Stimulated activated CD8-positive, alpha-beta memory T cell treated with anti-CD3 and anti-CD28 coated beads, Interleukin-12 subunit alpha, Interleukin-12 subunit beta, amount 100 ng/mL, for 4 hours (primary cell): ENCODE results near the gene TMEM30B.
A peak's percentile ranks its signal among the peaks of the same experiment; 100 is the strongest.
"Not testable (repeated sequence)": the region's sequence is repeated elsewhere in the genome, so short reads cannot be mapped to it uniquely, and the experiment has no call there.

ENCODE experiments used
- DNase-seq: peaks from one replicate; pipeline ENCODE4 v3.0.0-alpha.2; 2020; ENCODE audit warnings: low read depth

Gene TMEM30B, protein sequence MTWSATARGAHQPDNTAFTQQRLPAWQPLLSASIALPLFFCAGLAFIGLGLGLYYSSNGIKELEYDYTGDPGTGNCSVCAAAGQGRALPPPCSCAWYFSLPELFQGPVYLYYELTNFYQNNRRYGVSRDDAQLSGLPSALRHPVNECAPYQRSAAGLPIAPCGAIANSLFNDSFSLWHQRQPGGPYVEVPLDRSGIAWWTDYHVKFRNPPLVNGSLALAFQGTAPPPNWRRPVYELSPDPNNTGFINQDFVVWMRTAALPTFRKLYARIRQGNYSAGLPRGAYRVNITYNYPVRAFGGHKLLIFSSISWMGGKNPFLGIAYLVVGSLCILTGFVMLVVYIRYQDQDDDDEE

DNA sequence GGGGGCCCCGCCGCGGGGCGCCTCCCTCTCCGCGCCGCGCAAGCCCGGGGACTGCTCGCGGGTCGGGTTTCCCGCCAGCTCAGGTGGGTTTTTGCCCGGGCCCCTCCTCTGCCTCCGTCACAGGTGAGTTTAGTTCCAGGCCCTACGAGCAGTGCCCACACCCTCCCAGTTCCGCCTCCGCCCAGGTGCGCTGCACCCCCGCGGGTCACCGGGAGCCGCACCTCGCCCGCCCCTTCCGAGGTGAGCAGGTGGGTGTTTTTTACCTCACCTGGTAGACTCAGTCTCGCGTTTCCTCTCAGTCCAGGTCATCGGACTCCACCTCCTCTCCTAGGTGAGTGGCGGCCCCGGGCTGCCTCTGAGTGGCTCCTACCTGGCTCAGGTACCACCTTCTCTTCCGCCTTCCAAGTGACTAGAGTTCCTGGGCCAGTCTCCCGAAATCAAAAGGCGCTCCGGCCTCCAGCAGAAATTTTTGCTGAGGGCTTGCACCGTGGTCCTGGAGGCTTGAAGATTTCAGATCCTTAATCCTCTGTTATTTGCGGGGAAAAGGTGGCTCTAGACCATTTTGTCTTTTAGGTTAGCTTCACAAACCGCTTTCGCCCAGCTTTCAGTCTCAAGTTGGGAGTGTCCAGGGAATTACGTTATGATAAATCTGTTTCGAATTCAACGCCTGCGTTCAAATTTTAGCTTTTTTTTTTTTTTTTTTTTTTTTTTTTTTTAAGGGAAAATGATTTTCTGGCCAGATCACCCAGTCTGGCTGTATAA, at the start of gene TMEM30B:
Gene TMEM30B, minus strand, starts transcription at position 153 of the 762 bp plus-strand sequence. CDS start 191 bp downstream, outside the sequence.
- DNase-seq = peak; percentile 22

DNA sequence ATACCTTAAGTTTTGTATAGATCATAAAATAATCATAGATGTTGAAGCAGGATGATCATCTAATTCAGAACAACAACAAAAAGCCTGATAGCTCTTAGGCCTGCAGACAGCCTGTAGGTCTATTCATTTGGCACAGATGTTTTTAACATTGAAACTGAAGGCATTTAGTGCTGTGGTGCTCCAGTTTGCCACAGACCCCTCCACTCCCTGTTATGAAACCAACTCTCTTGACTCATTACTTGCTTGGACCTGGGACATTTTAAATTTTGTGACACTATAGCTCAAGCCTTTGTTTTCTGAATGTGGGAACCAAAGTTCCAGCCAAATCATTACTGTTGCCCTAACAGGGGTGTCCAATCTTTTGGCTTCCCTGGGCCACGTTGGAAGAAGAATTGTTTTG, 49.4 kb upstream of the TMEM30B start:
- no peak for DNase-seq

DNA sequence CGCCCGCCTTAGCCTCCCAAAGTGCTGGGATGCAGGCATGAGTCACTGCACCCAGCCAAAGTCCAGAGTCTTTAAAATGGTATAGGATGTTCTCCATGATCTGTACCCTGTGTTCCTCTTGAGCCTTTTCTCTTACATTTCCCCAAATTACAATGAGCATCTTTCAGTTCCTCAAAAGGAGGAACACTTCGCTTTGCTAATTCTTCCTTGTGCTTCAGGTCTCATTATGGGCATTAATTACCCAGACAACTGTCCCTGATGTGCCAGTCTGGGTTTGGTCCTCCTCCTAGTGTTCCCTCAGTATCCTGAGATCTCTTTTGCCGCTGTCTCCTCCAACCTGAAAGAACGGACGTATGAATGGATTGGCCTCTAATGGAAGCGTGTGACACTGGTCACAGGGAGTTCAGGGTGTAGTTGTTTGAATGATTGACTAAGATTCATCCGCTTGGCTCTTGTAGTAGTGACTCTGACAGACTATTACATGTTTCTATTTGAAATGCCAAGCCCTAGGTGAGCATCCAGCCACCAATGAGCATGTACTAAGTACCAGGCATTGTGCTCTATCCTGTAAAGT, 48.4 kb upstream of the TMEM30B start:
- DNase-seq = no peak

DNA sequence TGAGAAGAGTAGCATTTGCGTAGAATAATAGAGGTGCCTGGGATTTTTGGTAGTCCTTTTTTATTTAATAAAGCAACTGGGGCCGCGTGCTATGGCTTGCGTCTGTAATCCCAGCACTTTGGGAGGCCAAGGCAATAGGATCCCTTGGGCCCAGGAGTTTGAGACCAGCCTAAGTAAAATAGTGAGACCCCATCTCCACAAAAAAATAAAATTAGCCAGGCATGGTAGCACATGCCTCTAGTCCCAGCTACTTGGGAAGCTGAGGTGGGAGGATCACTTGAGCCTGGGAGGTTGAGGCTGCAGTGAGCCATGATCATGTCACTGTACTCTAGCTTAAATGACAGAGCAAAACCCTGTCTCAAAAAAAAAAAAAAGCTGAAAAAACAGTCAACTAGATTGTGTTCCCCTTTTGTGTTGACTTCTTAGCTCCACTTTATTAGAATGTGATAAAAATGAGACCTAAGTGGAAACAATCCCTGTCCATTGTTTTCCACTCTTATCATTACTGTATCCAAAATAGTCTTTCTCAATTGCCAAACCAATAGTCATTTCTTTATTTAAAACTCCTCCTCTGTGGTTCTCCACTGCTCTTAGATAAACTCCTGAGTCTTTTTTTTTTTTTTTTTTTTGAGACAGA, 47.6 kb upstream of the TMEM30B start:
- no peak for DNase-seq

DNA sequence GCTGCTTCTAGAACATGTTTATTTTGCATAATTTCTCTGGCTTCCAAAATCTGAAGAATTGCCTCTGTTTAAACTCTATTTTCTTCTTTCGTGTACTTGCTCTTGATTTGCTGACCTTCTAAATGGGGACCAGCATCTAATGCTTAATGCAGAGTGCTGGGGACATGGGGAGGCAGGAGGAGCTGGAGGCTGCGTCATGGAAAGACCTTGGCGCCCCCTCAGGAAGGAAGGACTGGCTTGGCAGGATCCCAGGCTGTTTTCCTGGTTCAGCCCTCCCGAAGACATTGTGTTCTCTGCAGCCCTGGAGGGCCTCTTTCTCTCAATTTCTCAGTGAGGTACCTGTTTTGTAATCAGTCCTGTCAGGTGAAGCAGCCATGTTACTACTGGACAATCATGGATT, 45.7 kb upstream of the TMEM30B start:
- DNase-seq = no peak

DNA sequence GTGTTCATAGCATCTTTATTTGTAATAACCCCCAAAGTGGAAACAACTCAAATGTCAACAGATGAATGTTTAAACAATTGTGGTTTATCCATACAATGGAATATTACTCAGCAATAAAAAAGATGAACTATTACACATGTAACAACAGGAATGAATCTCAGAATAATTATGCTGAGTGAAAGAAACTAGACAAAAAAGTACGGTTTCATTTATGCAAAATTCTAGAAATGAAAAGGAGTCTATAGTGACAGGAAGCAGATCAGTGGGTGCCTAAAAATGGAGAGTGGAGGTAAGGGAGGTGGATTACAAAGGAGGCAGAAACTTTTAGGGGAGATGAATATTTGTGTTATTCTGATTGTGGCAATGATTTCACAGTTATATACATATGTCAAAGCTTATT, 45.0 kb upstream of the TMEM30B start:
- DNase-seq = no peak

DNA sequence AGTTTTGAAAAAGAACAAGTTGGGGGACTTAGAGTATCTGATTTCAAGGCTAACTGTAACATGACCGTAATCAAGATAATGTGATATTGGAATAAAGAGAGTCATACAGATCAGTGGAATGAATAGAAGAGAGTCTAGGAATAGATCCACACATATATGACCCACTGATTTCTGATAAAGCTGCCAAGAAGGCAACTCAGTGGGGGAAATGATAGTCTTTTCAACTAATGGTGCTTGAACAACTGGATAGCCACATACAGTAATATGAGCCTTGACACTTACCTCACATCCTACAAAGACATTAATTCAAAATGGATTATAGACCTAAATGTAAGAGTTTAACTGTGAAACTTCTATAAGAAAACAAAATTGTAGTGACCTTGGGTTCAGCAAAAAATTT, 44.0 kb upstream of the TMEM30B start:
- no peak for DNase-seq

DNA sequence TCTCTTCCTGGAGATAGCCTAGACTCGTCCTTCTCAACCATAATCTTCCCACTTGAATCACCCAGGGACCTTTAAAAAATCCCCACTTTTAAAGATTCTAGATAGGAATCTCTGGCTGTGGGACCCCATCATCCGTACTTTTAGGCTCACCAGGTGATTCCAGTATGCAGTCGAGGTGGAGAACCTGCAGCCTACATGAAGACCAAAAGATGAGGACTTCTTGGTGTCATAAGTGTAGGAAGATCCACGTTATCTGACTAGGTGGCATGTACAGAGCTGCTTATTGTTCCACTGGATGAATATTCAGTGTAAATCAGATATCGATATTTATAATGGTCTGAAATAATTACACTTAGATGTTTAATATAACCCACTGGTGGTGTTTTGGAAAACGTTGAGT, 42.8 kb upstream of the TMEM30B start:
- DNase-seq = no peak

DNA sequence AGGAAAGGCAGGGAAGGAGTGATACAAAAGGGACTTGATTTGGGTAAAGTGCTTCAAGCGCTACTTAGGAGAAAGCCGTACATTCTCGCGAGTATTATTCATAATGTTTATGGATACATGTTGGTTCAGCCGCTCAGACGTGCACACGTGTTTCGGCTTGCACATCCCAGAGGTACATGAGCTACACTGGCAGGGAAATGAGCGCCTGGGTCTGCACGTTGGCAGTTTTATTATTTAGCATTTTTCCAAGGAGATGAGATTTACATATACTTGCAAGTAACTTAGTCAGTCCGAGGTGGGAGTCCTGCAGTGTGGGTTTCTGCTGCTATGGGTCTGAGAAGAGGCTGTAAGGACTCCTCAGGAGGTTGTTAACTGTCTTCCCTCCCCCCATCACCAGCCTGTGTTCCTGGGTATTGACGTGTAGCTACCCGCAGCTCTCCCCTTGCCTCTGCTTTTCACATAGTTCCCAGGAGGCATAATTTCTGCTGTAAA, 41.7 kb upstream of the TMEM30B start:
- DNase-seq = no peak

DNA sequence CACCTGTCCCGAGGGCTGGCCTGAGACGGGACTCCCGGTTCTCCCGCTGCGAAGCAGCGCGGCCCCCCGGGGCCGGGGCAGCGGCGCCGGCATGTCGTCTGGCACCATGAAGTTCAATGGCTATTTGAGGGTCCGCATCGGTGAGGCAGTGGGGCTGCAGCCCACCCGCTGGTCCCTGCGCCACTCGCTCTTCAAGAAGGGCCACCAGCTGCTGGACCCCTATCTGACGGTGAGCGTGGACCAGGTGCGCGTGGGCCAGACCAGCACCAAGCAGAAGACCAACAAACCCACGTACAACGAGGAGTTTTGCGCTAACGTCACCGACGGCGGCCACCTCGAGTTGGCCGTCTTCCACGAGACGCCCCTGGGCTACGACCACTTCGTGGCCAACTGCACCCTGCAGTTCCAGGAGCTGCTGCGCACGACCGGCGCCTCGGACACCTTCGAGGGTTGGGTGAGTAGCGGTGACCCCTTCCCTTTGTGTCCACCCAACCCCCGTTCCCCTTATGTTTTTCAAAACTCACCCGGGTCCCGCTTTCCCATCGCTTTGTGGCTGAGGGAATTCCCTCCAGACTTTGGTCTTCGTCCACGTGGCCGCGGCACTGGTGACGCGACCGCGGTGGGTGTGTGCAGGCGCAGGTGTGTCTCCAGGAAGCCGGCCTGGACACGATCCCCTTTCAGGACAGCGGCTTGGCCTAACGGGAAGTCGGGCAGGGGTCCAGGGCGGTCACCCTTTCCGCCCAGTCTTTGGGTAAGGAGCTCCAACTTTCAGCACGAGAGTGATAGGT, 41.1 kb upstream of the TMEM30B start:
- DNase-seq = no peak

DNA sequence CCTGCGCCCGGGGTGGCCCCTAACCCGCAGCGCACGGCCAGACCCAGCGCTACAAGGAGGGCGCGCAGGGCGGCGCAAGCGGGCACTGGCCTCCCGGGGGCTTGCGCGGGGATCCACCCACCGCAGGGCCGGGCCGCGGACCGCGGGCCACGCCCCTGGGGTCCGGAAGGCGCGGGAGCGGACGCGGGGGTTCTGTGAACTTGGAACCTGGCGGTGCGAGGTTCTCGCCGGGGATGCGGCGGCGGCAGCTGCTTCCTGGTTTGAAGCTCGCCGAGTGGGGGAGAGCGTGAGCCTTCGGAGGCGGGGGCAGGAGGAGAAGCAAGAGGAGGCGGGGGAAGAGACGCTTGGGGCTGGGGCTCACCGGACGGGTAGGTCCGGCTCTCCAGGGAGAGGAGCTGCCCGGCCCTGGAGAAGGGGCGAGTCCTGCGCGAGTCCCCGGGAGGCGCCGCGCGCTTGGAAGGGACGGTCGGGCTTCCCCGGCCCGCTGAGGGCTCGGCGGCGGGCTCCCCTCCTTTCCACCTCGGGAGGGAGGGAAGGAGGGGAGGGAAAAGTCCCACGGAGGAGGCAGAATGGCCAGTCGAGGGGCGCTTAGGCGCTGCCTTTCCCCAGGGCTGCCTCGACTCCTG, 40.4 kb upstream of the TMEM30B start, which contains the start of gene PRKCH:
Gene PRKCH, plus strand, starts transcription at position 195 of the 626 bp plus-strand sequence. CDS start 523 bp downstream, outside the sequence.
- peak; percentile 75 for DNase-seq

DNA sequence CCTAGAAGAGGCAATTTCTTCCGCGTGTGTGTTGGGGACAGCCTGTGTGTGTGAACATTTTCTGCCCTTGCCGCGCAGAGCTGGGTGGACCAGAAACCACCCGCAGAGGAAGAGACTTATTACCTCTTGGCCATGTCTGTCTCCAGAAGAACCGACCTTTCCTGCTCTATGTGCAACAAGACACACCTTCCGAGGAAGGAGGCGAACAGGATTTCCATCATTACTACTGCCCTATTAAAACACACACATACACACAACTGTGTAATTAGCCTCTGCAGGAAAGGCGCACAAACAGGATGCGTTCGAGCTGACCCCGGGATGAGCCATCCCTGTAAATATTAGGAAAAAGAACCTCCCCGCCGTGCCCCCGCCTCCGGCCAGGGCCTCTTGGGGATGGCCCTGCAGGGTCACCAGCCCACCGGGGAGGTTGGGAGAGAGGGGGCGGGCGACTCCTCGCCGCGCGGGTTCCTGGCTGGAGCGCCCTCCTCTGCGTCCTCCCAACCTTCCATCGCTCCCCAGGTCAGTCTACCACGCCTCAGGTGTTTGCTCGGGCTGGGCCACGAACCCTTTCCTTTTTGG, 39.8 kb upstream of the TMEM30B start:
- DNase-seq = no peak

DNA sequence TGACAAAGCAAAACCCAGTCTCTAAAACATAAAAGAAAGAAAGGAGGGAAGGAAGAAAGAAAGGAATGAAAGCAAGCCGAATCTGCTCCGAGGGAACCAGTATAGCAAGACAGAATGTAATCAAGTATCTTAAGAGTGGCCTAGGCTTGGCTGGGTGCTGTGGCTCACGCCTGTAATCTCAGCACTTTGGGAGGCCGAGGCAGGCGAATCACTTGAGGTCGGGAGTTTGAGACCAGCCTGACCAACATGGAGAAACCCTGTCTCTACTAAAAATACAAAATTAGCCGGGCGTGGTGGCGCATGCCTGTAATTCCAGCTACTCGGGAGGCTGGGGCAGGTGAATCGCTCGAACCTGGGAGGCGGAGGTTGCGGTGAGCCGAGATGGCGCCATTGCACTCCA, 39.0 kb upstream of the TMEM30B start:
- DNase-seq = not testable (repeated sequence)

DNA sequence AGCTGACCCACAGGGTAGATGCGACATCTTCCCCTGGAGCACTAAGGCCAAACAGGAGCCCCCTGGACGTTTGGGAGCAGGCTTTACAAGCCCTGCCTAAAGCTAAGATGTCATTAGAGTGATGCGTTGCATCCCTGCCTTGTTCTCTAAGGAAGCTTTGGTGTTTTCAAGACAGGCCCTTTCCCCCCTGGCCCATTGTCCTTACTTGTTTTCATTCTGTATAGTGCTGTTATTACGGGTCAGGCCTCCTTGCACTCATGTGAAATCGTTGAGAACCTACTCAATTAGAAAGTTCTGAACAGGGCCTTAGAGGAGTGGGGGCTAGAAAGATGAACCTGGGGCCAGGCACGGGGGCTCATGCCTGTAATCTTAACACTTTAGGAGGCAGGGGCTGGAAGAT, 38.6 kb upstream of the TMEM30B start:
- DNase-seq = no peak

DNA sequence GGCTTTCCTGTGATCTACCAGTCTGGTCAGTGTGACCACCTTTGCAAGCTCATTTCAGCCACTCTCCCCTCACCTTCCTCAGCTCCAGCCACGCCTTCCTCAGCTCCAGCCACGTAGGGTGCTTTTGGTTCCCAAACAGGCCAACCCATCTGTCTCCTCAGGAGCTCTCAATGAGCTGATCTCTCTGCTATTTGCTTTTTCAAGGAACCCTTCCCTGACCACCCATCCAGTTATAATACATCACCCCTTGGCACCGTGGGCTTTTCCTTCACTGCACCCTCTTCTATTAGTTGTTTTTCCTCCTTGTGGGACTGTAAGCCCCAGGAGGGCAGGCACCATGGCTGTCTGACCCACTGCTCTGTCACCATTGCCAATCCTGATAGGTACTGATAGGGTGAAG, 37.9 kb upstream of the TMEM30B start:
- DNase-seq = no peak

DNA sequence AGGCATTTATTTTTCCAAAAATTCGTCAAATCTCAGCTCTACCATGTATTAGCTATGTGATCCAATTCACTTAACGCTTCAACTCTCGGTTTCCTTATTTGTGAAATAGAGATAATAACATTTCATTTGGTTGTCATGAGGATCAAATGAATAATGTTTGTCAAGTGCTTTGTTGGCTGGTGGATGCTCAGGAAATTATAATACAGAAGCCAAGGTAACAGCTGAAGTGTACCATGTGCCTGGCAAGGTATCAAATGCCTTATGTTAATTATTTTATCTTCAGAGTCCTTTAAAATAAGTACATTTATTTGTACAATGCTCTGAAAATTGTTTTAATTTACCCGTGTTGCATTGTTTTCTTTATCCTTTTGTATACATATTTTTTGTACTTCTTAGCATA, 34.2 kb upstream of the TMEM30B start:
- no peak for DNase-seq

DNA sequence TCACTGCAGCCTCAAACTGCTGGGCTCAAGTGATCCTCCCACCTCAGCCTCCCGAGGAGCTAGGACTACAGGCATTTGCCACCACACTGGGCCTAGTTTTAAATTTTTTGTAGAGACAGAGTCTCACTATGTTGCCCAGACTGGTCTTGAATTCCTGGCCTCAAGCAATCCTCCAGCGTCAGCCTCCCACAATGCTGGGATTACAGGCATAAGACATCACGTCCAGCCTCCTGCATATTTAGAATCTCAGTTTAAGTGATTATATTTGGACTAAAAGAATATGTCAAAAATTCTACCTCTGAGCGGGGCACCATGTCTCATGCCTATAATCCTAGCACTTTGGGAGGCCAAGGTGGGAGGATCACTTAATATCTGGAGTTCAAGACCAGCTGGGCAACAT, 27.6 kb upstream of the TMEM30B start:
- DNase-seq = not testable (repeated sequence)

DNA sequence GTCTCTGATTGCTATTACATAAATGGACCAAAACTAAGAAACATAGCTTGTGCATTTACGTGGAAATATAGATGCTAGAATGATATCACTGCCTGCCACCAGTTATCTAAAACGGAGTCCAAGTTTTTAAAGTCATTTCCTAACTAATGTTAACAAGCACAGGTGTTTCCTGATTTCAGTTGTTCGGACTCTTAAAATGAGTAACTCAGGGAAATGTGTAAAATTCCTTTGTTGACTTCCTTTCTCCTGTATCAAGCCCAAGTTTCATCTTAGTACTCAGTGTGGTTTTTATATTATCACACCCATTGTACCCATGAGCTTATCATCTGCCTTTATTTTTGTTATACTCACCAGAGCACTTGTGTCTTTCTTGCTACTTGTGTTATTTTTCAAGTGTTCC, 27.1 kb upstream of the TMEM30B start:
- DNase-seq = no peak

DNA sequence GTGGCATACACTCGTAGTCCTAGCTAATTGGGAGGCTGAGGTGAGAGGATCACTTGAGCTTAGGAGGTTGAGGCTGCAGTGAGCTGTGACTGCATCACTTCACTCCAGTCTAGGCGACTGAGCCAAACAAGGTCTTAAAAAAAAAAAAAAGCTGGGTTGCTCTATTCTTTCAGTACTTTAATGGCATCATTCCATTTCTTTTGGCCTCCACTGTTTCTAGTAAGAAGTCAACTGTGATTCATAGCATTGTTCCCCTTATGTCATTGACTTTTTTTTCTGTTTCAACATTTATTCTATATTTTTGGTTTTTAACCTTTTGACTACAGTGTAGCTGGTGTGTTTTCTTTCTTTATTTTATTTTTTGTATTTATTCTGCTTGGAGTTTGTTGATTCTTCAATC, 23.6 kb upstream of the TMEM30B start:
- DNase-seq = no peak

DNA sequence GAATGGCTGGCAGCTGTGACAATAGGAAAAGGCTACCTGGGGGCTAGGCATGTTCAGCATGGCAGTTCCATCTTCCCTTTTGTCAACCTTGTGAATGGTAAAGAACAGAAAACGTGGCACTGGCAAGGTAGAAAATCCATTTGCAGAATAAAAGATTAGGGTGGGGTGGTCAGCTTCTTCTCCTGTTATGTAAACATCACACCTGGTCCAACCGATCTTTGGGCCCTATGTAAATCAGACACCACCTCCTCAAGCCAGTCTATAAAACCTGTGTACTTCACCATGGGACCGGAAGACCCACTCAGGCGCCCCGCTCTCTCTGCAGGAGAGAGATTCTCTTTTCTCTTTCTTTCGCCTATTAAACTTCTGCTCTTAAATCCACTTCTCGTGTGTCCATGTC, 19.6 kb upstream of the TMEM30B start:
- no peak for DNase-seq

DNA sequence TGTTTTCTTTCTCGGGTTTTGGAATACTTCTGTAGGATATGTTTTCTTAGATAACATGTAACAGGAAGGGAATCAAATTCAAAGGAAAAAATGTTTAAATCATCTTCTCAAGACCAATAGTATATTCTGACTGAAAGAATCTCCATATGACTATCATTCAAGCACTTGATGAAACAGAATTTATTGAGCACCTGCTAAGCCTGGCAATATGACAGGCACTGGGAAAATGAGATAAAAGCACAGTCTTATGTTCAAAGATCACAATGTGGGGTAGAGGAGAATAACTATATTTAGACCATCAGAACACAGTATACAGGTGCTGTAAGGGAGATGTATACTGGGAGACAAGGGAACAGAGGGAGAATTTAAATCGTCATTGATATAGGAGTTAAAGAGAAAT, 19.1 kb upstream of the TMEM30B start:
- DNase-seq = no peak
